Esophagus squamous epithelium (tissue), 5 donors: ENCODE measurements around the gene KAT6B. TPM values are rescaled to one million over a fixed set of nuclear protein-coding genes. Genes with fewer than 3 reads are reported as not detected.

Experiments used
- DNase-seq: peaks from one replicate; lab custom pipeline; 2025; lab: John Stamatoyannopoulos, UW
- H3K27ac ChIP-seq, 4 donors: fragments of 200-600 bp; sonication (generic); one replicate each; pipeline ENCODE4 v1.5.1; 2016 to 2019; ENCODE audit warnings: mild to moderate bottlenecking in 1 of 4
- H3K27me3 ChIP-seq, 4 donors: fragments of 200-600 bp; sonication (generic); 1 replicate in 3 of 4; 2 replicates in 1 of 4; pipeline versions ENCODE4 v1.5.1 to v1.6.0; 2017 to 2021; ENCODE audit warnings: antibody characterized with exemption in 1 of 4
- H3K36me3 ChIP-seq, 3 donors: fragments of 200-600 bp; sonication (generic); one replicate each; pipeline ENCODE4 v1.5.1; 2016 to 2019
- H3K4me1 ChIP-seq, 3 donors: fragments of 200-600 bp; sonication (generic); one replicate each; pipeline ENCODE4 v1.5.1; 2017 to 2019
- H3K4me3 ChIP-seq, 4 donors: fragments of 200-600 bp; sonication (generic); 1 replicate in 3 of 4; 2 replicates in 1 of 4; pipeline ENCODE4 v1.5.1; 2016 to 2019; ENCODE audit warnings: mild to moderate bottlenecking in 2 of 4, moderate library complexity in 1 of 4
- H3K9me3 ChIP-seq, 3 donors: fragments of 200-600 bp; sonication (generic); one replicate each; pipeline ENCODE4 v1.5.1; 2016 to 2019
- POLR2A ChIP-seq, 4 donors: fragments of 450-650 bp; IDR thresholded peaks; one replicate each; pipeline ENCODE4 v1.6.1; 2017; ENCODE audit warnings: antibody characterized with exemption in 4 of 4, mild to moderate bottlenecking in 4 of 4, moderate library complexity in 3 of 4
- WGBS, 2 donors: methylation state at CpG; one replicate each; pipeline ENCODE4 v1.1.5; 2018; 5-methylcytosine and 5-hydroxymethylcytosine counted together
- intact Hi-C: fragments of 100-400 bp; cut with DNase I; formaldehyde crosslinking; loops from one replicate; pipeline ENCODE4 v1.15.0; 2022
- total RNA-seq, 4 donors: library from RNA; depleted of rRNA; stranded (reverse); fragments of >200 nt; gene quantifications; one replicate each; pipeline ENCODE4 v1.1.0, GENCODE V29; 2016
- TF ChIP-seq, protein P1 (sequence below), 6 experiments: fragments of 450-650 bp in 4 of 6; fragments of 200-600 bp in 2 of 6; sonication (generic) in 2 of 6; IDR thresholded peaks; one replicate each; pipeline ENCODE4 v1.5.1; 2016 to 2019; ENCODE audit warnings: antibody characterized with exemption in 6 of 6, mild to moderate bottlenecking in 4 of 6, moderate library complexity in 4 of 6
- donor health status: DM: yes; HTN: yes; CAD: no.

Gene KAT6B
- total RNA-seq, 4 donors from 2014 or later, result 13.1 to 48.8 (median 22.4) TPM

DNA sequence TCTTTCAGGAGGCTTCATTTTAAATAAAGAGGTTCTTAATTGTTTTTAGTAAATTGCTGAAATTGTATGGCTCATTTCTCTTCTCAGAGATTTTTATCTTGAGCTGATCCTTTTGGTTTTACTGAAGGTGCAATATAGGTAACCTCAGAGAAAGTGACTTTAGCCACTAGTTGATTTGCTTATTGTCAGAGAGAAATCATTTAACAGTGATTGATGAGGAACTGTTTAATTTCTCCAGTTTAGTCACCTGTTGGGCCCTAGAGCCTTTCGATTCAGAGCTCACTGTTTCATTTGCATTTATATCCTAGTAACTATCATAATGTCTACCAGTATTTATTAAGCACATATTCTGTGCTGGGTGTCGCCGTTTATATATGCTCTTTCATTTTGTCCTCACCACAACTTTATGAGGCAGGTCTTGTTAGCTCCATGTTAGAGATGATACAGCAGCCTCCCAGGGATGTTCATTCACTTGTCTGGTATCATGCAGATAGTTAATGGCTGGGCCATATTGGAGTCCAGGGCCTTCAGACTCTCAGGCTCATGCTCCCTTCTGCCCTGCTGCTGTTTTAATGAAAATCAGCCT, 42.1 kb downstream of the KAT6B start:
- Histone ChIP-seq H3K36me3 (no peaks in the 10 kb centered on the region), H3K27me3 (no peaks in the 10 kb centered on the region), H3K4me1 (peaks cover 3 to 56% (median 6%) of the 10 kb centered on the region in 3 donors), H3K4me3 (no peak overlapping the region), H3K27ac (no peak overlapping the region), H3K9me3 (no peaks in the 10 kb centered on the region)
- DNase-seq, result no peak
- 84 to 86% methylated on average over 3 of the region's 3 CpGs for WGBS, 2 donors
- TF ChIP-seq, protein P1, sequence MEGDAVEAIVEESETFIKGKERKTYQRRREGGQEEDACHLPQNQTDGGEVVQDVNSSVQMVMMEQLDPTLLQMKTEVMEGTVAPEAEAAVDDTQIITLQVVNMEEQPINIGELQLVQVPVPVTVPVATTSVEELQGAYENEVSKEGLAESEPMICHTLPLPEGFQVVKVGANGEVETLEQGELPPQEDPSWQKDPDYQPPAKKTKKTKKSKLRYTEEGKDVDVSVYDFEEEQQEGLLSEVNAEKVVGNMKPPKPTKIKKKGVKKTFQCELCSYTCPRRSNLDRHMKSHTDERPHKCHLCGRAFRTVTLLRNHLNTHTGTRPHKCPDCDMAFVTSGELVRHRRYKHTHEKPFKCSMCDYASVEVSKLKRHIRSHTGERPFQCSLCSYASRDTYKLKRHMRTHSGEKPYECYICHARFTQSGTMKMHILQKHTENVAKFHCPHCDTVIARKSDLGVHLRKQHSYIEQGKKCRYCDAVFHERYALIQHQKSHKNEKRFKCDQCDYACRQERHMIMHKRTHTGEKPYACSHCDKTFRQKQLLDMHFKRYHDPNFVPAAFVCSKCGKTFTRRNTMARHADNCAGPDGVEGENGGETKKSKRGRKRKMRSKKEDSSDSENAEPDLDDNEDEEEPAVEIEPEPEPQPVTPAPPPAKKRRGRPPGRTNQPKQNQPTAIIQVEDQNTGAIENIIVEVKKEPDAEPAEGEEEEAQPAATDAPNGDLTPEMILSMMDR (IDR thresholded peaks at IDR 0.05), result no peak
- TF ChIP-seq POLR2A (IDR thresholded peaks at IDR 0.05), result no peak
- intact Hi-C loops, result no loop called here

DNA sequence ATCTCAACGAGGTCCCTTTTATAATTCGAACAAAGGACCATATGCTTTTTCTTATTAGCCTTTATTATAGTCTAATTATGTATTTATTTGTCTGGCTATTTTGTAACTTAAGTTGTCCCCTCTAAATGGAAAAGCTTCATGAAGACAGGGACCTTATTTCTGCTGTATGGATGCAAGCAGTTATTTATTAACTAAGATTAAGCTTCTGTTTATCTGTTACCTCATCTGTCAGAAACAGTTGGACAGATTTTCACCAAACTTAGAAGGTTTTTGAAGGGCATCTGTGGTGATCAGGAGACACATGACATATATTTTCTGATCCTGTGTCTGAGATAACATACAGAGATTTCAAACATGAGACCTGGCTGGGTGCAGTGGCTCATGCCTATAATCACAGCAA, 43.2 kb downstream of the KAT6B start:
- peaks cover 3 to 65% (median 9%) of the 10 kb centered on the region in 3 donors for H3K4me1 ChIP-seq
- no peaks in the 10 kb centered on the region for H3K27me3 ChIP-seq
- no peak overlapping the region for H3K4me3 ChIP-seq
- no peaks in the 10 kb centered on the region for H3K9me3 ChIP-seq
- TF ChIP-seq, protein P1 (IDR thresholded peaks at IDR 0.05), result no peak
- TF ChIP-seq POLR2A (IDR thresholded peaks at IDR 0.05), result no peak
- no peaks in the 10 kb centered on the region for H3K36me3 ChIP-seq
- DNase-seq, result no peak
- 69 to 91% methylated on average over 2 of the region's 2 CpGs for WGBS, 2 donors
- no peak overlapping the region for H3K27ac ChIP-seq
- intact Hi-C loops, result no loop called here

DNA sequence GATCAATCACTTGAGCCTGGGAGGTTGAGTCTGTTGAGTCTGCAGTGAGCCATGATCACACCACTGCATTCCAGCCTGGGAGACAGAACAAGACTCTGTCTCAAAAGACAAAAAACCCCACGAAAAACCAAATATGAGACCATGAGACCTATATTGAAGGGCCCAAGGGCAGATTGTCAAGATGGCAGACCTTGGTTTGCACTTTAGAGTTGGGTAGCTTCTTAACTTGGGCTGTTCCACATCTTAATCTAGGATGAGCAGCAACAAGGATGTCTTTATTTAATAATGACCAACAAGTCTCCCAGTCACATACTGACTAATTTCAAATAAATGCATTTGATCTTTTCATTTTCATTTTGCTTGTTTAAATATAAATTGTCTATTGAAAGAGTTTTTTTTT, 43.8 kb downstream of the KAT6B start:
- 77 to 91% methylated on average over 1 of the region's 1 CpG for WGBS, 2 donors
- TF ChIP-seq, protein P1 (IDR thresholded peaks at IDR 0.05), result no peak
- TF ChIP-seq POLR2A (IDR thresholded peaks at IDR 0.05), result no peak
- no peaks in the 10 kb centered on the region for H3K27me3 ChIP-seq
- no peaks in the 10 kb centered on the region for H3K36me3 ChIP-seq
- H3K4me1 ChIP-seq, result peaks cover 3 to 71% (median 9%) of the 10 kb centered on the region in 3 donors
- H3K9me3 ChIP-seq, result no peaks in the 10 kb centered on the region
- no peak for DNase-seq
- no peak overlapping the region for H3K27ac ChIP-seq
- intact Hi-C loops, result no loop called here
- H3K4me3 ChIP-seq, result no peak overlapping the region

DNA sequence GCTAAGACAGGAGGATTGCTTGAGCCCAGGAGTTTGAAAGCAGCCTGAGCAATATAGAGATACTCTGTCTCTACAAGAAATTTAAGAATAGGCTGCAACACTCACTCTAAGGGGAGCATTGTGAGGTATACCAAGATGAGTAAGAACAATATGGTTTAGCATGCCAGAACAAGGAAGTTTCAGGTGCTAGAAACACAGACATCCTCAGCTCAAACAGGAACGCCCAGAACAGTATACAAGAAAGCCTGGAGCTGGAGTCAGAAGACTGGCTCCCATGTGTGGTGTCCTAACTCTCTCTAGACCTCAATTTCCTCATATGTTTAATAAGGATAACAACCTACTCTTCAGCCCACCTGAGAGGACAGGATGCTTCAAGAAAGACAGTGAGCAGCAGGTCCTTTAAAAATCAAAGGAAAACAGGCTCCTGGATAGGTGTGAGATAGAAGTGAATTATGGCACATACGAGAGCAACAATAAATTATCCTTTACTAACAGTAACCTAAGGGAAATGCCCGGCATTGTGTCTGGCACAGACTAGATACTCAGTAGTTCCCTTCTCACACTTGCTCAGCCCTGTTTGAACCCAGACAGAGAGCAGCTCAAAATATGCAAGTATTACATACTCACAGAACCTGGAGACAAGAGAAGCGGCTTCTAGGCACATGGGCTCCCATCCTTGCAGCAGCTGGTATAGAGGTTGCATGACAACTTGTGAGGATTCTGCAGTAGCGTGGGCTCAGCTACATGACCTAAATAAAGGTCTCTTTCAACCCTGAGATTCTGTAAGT, 45.4 kb downstream of the KAT6B start:
- Histone ChIP-seq H3K27me3 (no peaks in the 10 kb centered on the region), H3K9me3 (no peaks in the 10 kb centered on the region), H3K4me1 (peaks cover 3 to 70% (median 9%) of the 10 kb centered on the region in 3 donors), H3K36me3 (no peaks in the 10 kb centered on the region), H3K4me3 (no peak overlapping the region), H3K27ac (peak overlapping the region in 2 of 4 donors; percentile 53 to 61)
- DNase-seq, result no peak
- intact Hi-C loops, result no loop called here
- WGBS, 2 donors, result 47 to 54% methylated on average over 5 of the region's 5 CpGs
- TF ChIP-seq, protein P1 (IDR thresholded peaks at IDR 0.05), result no peak
- TF ChIP-seq POLR2A (IDR thresholded peaks at IDR 0.05), result no peak

DNA sequence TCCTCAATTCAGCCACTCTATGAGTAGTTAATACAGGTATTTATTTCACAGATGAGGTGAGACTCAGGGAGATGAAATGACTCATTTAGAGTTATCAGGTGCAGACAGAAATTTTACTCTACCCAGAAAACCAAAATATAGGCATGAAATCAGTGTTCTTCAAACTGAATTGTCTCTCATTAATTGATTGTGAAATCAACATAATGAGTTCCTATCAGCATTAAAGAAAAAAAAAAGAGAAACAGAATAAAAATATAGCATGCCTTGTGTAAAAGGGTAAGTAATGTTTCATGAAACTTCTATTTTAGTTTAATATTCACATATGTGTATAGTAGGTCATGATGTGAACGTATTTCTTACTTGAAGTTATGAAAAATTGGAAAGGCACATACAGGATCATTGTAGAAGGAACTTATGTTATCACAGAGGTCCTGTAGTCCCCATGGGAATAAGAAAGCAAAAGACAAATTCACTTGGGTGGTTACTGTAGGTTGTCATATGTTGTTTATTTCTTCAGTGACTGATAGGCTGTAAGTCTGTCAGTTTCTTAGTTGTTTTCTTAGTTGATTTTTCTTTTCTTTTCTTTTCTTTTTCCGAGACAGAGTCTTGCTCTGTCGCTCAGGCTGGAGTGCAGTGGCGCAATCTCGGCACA, 47.5 kb downstream of the KAT6B start:
- TF ChIP-seq, protein P1 (IDR thresholded peaks at IDR 0.05), result no peak
- no peak for TF ChIP-seq POLR2A (IDR thresholded peaks at IDR 0.05)
- intact Hi-C loops, result no loop called here
- H3K4me1 ChIP-seq, result peaks cover 3 to 57% (median 6%) of the 10 kb centered on the region in 3 donors
- WGBS, 2 donors, result 87 to 91% methylated on average over 5 of the region's 5 CpGs
- H3K36me3 ChIP-seq, result no peaks in the 10 kb centered on the region
- H3K4me3 ChIP-seq, result no peak overlapping the region
- H3K27me3 ChIP-seq, result no peaks in the 10 kb centered on the region
- H3K27ac ChIP-seq, result no peak overlapping the region
- no peak for DNase-seq
- no peaks in the 10 kb centered on the region for H3K9me3 ChIP-seq
